ENCODE measurements around the gene PITPNC1. TPM values are rescaled to one million over a fixed set of nuclear protein-coding genes. Genes with fewer than 3 reads are reported as not detected.
"Not testable (repeated sequence)": the region's sequence is repeated elsewhere in the genome, so short reads cannot be mapped to it uniquely, and the experiment has no call there.

The PITPNC1 gene
- total and polyA plus RNA-seq, 2 of the 13 experiments (the other 11 are each of a cell fraction or from before 2014, with no cell fraction given), result 4.1 to 5.7 TPM

DNA sequence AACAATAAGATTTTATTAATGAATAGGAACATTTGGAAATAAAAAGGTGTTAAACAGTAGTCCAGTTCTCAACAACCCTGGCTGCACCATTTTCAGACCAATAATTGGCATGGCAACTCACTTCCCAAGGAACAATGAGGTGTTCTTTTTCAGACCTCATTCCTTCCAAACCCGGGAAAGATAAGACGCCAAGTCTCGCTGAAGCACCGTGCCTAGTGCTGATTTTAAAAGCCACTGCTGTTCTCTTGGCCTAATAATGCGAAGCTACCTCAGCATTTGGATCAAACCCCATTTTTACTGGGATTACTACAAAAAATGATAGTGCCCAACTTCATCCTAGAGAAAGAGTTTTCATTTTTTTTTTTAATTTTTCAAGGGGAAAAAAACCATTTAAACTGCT is 265.4 kb downstream of the PITPNC1 start (continued):
- no peak for TF ChIP-seq HMG20A (CRISPR knock-in tag; IDR thresholded peaks at IDR 0.05; ENCODE audit: borderline replicate concordance)
- TF ChIP-seq, protein P1, sequence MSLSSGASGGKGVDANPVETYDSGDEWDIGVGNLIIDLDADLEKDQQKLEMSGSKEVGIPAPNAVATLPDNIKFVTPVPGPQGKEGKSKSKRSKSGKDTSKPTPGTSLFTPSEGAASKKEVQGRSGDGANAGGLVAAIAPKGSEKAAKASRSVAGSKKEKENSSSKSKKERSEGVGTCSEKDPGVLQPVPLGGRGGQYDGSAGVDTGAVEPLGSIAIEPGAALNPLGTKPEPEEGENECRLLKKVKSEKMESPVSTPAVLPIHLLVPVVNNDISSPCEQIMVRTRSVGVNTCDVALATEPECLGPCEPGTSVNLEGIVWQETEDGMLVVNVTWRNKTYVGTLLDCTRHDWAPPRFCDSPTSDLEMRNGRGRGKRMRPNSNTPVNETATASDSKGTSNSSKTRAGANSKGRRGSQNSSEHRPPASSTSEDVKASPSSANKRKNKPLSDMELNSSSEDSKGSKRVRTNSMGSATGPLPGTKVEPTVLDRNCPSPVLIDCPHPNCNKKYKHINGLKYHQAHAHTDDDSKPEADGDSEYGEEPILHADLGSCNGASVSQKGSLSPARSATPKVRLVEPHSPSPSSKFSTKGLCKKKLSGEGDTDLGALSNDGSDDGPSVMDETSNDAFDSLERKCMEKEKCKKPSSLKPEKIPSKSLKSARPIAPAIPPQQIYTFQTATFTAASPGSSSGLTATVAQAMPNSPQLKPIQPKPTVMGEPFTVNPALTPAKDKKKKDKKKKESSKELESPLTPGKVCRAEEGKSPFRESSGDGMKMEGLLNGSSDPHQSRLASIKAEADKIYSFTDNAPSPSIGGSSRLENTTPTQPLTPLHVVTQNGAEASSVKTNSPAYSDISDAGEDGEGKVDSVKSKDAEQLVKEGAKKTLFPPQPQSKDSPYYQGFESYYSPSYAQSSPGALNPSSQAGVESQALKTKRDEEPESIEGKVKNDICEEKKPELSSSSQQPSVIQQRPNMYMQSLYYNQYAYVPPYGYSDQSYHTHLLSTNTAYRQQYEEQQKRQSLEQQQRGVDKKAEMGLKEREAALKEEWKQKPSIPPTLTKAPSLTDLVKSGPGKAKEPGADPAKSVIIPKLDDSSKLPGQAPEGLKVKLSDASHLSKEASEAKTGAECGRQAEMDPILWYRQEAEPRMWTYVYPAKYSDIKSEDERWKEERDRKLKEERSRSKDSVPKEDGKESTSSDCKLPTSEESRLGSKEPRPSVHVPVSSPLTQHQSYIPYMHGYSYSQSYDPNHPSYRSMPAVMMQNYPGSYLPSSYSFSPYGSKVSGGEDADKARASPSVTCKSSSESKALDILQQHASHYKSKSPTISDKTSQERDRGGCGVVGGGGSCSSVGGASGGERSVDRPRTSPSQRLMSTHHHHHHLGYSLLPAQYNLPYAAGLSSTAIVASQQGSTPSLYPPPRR (CRISPR knock-in tag; IDR thresholded peaks at IDR 0.05; ENCODE audit: borderline replicate concordance), result no peak
- no peak for TF ChIP-seq ZKSCAN5 (CRISPR knock-in tag; IDR thresholded peaks at IDR 0.05)
- no peak for TF ChIP-seq SP5 (CRISPR knock-in tag; IDR thresholded peaks at IDR 0.05; ENCODE audit: borderline replicate concordance, low read depth)

DNA sequence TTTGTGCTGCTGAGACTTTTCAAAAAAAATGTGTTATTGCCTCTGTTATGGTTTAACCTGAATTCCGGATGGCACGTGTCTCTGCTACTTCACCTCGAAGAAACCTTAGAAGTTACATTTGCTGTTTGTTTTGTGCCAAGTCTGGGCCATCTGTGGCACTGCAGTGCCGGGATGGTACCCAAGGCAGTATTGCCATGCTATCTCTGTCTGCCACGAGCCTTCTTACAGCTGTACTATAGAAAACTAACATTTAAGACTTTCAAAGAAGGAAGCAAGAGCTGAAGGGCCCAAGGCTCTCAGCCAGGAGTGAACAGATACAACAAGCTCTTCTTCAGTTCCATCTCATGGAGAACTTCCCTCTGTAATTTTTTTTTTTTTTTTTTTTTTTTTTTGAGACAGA is 267.0 kb downstream of the PITPNC1 start:
- ChIA-PET CTCF (ENCODE audit: low intra/inter-chr PET ratio, low total read pairs) (no interaction called here), POLR2A (interaction anchor here (0.5 kb wide), 1 partner anchor 158 kb away, joined by 3 read pairs; no protein-coding TSS in a partner anchor)
- H2AFZ ChIP-seq (ENCODE audit: low read length), result no peak overlapping the region
- DNase-seq (ENCODE audit: low spot score) (no peak), FAIRE-seq (no peak), ATAC-seq (no peak)
- intact Hi-C loops (cut with micrococcal nuclease; ENCODE audit: unreplicated experiment) (no loop called here), in situ Hi-C loops (cut with HindIII; ENCODE audit: extremely low pct_ligation_motif_present, low pct_unique_long_range_greater_than_20kb) (no loop called here)
- TF ChIP-seq ZNF784 (CRISPR knock-in tag; IDR thresholded peaks at IDR 0.05; ENCODE audit: borderline replicate concordance) (no peak), TRIM24 (CRISPR knock-in tag; IDR thresholded peaks at IDR 0.05) (no peak), ZNF230 (CRISPR knock-in tag; IDR thresholded peaks at IDR 0.05) (no peak), FIP1L1 (IDR thresholded peaks at IDR 0.05; ENCODE audit: borderline replicate concordance, insufficient read depth, low read depth, low read length) (no peak), TRIM22 (IDR thresholded peaks at IDR 0.05) (no peak)
- WGBS (ENCODE audit: low lambda C conversion rate), result 74% methylated on average over 5 of the region's 5 CpGs
- no peak overlapping the region for H3K4me2 ChIP-seq (ENCODE audit: low read depth, low read length)
- no peaks in the 10 kb centered on the region for H3K36me3 ChIP-seq (replicated peaks in 1 of 2; ENCODE audit: control insufficient read depth in 1 of 2, insufficient read depth in 2 of 2, low read length in 2 of 2)
- BruUV-seq (replicated peaks), result no TSS peak
- no peaks in the 10 kb centered on the region for H4K20me1 ChIP-seq (ENCODE audit: insufficient read depth, low read length)
- no peaks in the 10 kb centered on the region for H3K27me3 ChIP-seq (ENCODE audit: control insufficient read depth in 1 of 2, insufficient read depth in 2 of 2, low read length in 2 of 2)
- H3K9ac ChIP-seq (ENCODE audit: insufficient read depth, low read depth, low read length), result no peak overlapping the region
- H3K27ac ChIP-seq (ENCODE audit: extremely low read length, insufficient read depth, low read length), result no peak overlapping the region
- peaks cover 29% of the 10 kb centered on the region for H3K4me1 ChIP-seq (ENCODE audit: insufficient read depth, low read length)
- no peak overlapping the region for H3K4me3 ChIP-seq (replicated peaks in 1 of 3; ENCODE audit: insufficient read depth in 1 of 3, low read depth in 2 of 3, low read length in 3 of 3)
- H3K9me3 ChIP-seq (ENCODE audit: low read length), result no peaks in the 10 kb centered on the region
- H3K79me2 ChIP-seq (ENCODE audit: insufficient read depth, low read length), result no peaks in the 10 kb centered on the region

GRCh38 chr17:67645195-67645594 is 268.1 kb downstream of the PITPNC1 start:
- CTCF ChIA-PET (ENCODE audit: low intra/inter-chr PET ratio, low total read pairs); H3K4me3 ChIP-seq (replicated peaks in 1 of 3; ENCODE audit: insufficient read depth in 1 of 3, low read depth in 2 of 3, low read length in 3 of 3); DNase-seq (ENCODE audit: low spot score); in situ Hi-C loops (cut with HindIII; ENCODE audit: extremely low pct_ligation_motif_present, low pct_unique_long_range_greater_than_20kb); H3K79me2 ChIP-seq (ENCODE audit: insufficient read depth, low read length); FAIRE-seq; ATAC-seq; H3K9me3 ChIP-seq (ENCODE audit: low read length); POLR2A ChIA-PET; H2AFZ ChIP-seq (ENCODE audit: low read length); H3K27ac ChIP-seq (ENCODE audit: extremely low read length, insufficient read depth, low read length); BruUV-seq (replicated peaks); H3K27me3 ChIP-seq (ENCODE audit: control insufficient read depth in 1 of 2, insufficient read depth in 2 of 2, low read length in 2 of 2); H3K36me3 ChIP-seq (replicated peaks in 1 of 2; ENCODE audit: control insufficient read depth in 1 of 2, insufficient read depth in 2 of 2, low read length in 2 of 2); H3K9ac ChIP-seq (ENCODE audit: insufficient read depth, low read depth, low read length); H4K20me1 ChIP-seq (ENCODE audit: insufficient read depth, low read length); H3K4me2 ChIP-seq (ENCODE audit: low read depth, low read length); intact Hi-C loops (cut with micrococcal nuclease; ENCODE audit: unreplicated experiment): not testable (repeated sequence)
- peaks cover 22% of the 10 kb centered on the region for H3K4me1 ChIP-seq (ENCODE audit: insufficient read depth, low read length)
- WGBS (ENCODE audit: low lambda C conversion rate), result 90% methylated on average over 8 of the region's 8 CpGs
